ENCODE measurements around the gene MYH11. TPM values are rescaled to one million over a fixed set of nuclear protein-coding genes. Genes with fewer than 3 reads are reported as not detected.
"Not testable (repeated sequence)": the region's sequence is repeated elsewhere in the genome, so short reads cannot be mapped to it uniquely, and the experiment has no call there.

MYH11 gene
- total and polyA plus RNA-seq, 7 donors: 6.1 to 26.4 (median 14.1) TPM

DNA sequence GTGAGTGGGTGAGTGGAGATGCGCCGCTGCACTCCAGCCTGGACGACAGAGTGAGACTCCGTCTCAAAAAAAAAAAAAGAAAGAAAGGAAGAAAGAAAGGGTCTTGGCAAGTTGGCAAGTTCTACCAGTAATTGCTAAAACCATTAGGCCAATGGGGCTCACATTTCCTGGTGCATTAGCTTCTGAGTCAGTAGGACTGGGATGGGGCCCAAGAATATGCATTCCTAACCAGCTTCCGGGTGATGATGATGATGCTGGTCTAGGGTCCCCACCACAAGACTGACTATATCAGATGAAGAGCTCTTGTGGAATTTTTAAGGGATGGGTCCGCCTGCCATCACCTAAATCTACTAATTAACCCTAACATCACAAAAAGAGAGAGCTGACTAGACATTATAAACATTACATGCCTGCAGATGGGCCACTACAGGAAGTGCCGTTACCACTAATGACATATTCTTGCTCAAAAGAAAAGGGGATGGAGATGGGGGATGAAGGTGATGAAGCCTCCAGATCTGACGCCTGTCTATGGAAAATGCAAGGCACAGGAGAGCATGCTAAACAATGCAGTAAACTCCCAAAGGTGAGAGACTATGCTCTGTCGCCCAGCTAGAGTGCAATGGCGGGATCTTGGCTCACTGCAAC is 13.1 kb downstream of the MYH11 start:
- Histone ChIP-seq H3K27me3 (ENCODE audit: insufficient read depth in 3 of 3, low read length in 2 of 3) (no peaks in the 10 kb centered on the region), H3K27ac (no peak overlapping the region), H3K4me3 (no peak overlapping the region), H3K36me3 (ENCODE audit: insufficient read depth in 1 of 2, low read depth in 1 of 2) (no peaks in the 10 kb centered on the region), H3K9me3 (no peaks in the 10 kb centered on the region), H3K4me1 (no peaks in the 10 kb centered on the region)
- intact Hi-C loops (cut with DNase I): loop anchor here in 1 of 2 donors (10.0 kb wide), 1 partner anchor 81 kb away; no protein-coding TSS in a partner anchor
- no peak for ATAC-seq
- 82 to 85% (median 84%) methylated on average over 10 of the region's 10 CpGs for WGBS, 3 donors
- TF ChIP-seq CTCF (IDR thresholded peaks at IDR 0.05): no peak
- no peak for DNase-seq

DNA sequence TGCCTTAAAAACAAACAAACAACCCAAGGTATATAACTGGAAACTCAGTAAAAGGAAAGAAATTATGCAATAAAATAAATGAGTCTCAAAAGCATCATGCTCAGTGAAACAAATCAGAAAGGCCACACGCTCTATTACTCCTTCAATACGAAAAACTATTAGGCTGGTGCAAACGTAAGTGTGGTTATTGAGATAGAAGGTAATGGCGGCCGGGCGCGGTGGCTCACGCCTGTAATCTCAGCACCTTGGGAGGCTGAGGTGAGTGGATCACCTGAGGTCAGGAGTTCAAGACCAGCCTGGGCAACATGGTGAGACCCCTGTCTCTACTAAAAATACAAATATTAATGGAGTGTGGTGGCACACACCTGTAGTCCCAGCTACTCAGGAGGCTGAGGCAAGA is 17.6 kb downstream of the MYH11 start:
- H3K4me1 ChIP-seq; H3K9me3 ChIP-seq; H3K27ac ChIP-seq; intact Hi-C loops (cut with DNase I); H3K36me3 ChIP-seq (ENCODE audit: insufficient read depth in 1 of 2, low read depth in 1 of 2); DNase-seq; H3K4me3 ChIP-seq; H3K27me3 ChIP-seq (ENCODE audit: insufficient read depth in 3 of 3, low read length in 2 of 3); ATAC-seq: not testable (repeated sequence)
- 82 to 97% (median 92%) methylated on average over 8 of the region's 8 CpGs for WGBS, 3 donors

- WGBS, 3 donors: 92 to 94% (median 93%) methylated on average over 11 of the region's 11 CpGs
- no peak overlapping the region for H3K4me3 ChIP-seq
- no peak for ATAC-seq
- H3K27me3 ChIP-seq (ENCODE audit: insufficient read depth in 3 of 3, low read length in 2 of 3): no peaks in the 10 kb centered on the region
- H3K36me3 ChIP-seq (ENCODE audit: insufficient read depth in 1 of 2, low read depth in 1 of 2): no peaks in the 10 kb centered on the region
- no peaks in the 10 kb centered on the region for H3K4me1 ChIP-seq
- intact Hi-C loops (cut with DNase I): no loop called here
- no peak for TF ChIP-seq CTCF (IDR thresholded peaks at IDR 0.05)
- H3K9me3 ChIP-seq: no peaks in the 10 kb centered on the region
- no peak for DNase-seq
- no peak overlapping the region for H3K27ac ChIP-seq
Observed at GRCh38 chr16:15837761-15838160, 19.1 kb downstream of the MYH11 start.

DNA sequence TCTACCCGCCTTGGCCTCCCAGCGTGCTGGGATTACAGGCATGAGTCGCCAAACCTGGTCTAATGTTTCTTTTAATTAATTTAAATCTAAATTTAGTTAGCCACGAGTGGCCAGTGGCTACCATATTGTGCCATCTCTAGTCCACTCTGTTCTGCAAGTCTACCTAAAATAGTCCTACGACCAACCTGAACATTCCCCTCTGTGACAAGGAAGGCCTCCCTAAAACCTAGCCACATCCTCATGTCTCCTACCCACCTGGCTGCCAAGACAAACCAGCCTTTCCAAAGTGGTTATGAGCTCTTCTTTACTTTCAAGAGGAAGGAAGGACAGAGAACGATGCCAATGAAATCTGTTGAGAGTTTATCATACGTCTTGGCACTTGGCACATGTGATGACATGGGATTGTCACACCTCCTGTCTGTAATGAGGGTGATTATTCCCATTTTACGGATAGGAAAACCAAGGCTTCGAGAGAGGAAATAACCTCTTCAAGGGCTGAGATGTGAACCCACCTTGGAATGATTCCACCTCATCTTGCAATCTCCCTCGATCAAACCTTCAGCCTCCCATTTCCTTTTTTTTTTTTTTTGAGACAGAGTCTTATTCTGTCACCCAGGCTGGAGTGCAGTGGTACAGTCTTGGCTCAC is 19.7 kb downstream of the MYH11 start:
- intact Hi-C loops (cut with DNase I): no loop called here
- Histone ChIP-seq H3K27ac (no peak overlapping the region), H3K4me3 (no peak overlapping the region), H3K9me3 (no peaks in the 10 kb centered on the region), H3K36me3 (ENCODE audit: insufficient read depth in 1 of 2, low read depth in 1 of 2) (no peaks in the 10 kb centered on the region), H3K4me1 (no peaks in the 10 kb centered on the region), H3K27me3 (ENCODE audit: insufficient read depth in 3 of 3, low read length in 2 of 3) (no peaks in the 10 kb centered on the region)
- ATAC-seq (no peak), DNase-seq (no peak)
- no peak for TF ChIP-seq CTCF (IDR thresholded peaks at IDR 0.05)
- WGBS, 3 donors: 75 to 84% (median 78%) methylated on average over 10 of the region's 10 CpGs

DNA sequence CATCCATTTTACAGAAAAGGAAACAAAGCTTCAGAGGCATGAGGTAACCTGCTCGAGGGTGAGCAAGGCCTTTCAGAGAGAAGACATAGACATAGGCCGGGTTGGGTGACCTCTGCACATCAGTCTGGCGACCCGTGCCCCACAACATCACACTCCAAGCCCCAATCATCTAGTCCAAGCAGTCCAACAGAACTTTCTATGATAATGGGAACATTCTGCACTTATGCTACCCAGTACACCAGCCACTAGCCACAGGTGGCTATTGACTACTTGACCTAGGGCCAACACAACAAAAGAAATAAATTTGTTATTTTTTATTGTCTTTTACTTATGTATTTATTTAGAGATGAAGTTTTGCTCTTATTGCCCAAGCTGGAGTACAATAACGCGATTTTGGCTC is 20.8 kb downstream of the MYH11 start:
- H3K4me1 ChIP-seq: no peaks in the 10 kb centered on the region

More for the DNA sequence above, 20.8 kb downstream of the MYH11 start:
- no peak for TF ChIP-seq CTCF (IDR thresholded peaks at IDR 0.05)
- H3K27ac ChIP-seq: no peak overlapping the region
- DNase-seq (no peak), ATAC-seq (no peak)
- H3K36me3 ChIP-seq (ENCODE audit: insufficient read depth in 1 of 2, low read depth in 1 of 2): no peaks in the 10 kb centered on the region
- intact Hi-C loops (cut with DNase I): no loop called here
- no peaks in the 10 kb centered on the region for H3K27me3 ChIP-seq (ENCODE audit: insufficient read depth in 3 of 3, low read length in 2 of 3)
- H3K9me3 ChIP-seq: no peaks in the 10 kb centered on the region
- no peak overlapping the region for H3K4me3 ChIP-seq
- 87 to 88% (median 88%) methylated on average over 6 of the region's 6 CpGs for whole genome bisulfite sequencing, 3 donors

Data from psoas muscle (tissue), 8 donors.